A673 (cell line): ENCODE measurements around the gene ZMYND8. TPM values are rescaled to one million over a fixed set of nuclear protein-coding genes. Genes with fewer than 3 reads are reported as not detected.
"Not testable (repeated sequence)": the region's sequence is repeated elsewhere in the genome, so short reads cannot be mapped to it uniquely, and the experiment has no call there.

Source experiments
- BruUV-seq: library from RNA; stranded (reverse); fragments of 400-500 nt; replicated peaks from 2 replicates; lab custom pipeline; 2021; lab: Mats Ljungman, UMichigan
- CTCF ChIA-PET: fragments of 300-600 bp; sonication (Branson Sonifier 250); formaldehyde crosslinking; loops from one replicate; lab custom pipeline; 2022; ENCODE audit warnings: antibody characterized with exemption; lab: Charles Lee
- POLR2A ChIA-PET: fragments of 300-600 bp; sonication (Branson Sonifier 250); formaldehyde crosslinking; loops from one replicate; lab custom pipeline; 2022; ENCODE audit warnings: antibody characterized with exemption; ENCODE audit not compliant: low non-redundant PET; lab: Charles Lee
- DNase-seq: peaks from one replicate; pipeline ENCODE4 v3.0.0-alpha.2; 2015; ENCODE audit warnings: low spot score
- H3K27ac ChIP-seq: fragments of 200-600 bp; sonication (generic); 2 replicates; pipeline ENCODE4 v1.5.1; 2016; ENCODE audit warnings: mixed run types, low read depth, mild to moderate bottlenecking, mixed read lengths, antibody characterized with exemption, low read length; ENCODE audit not compliant: poor library complexity, severe bottlenecking
- H3K27me3 ChIP-seq: fragments of 200-600 bp; sonication (generic); replicated peaks from 2 replicates; pipeline ENCODE4 v1.6.1; 2017; ENCODE audit warnings: mixed run types, low read depth, mild to moderate bottlenecking, mixed read lengths, antibody characterized with exemption, low read length; ENCODE audit not compliant: insufficient read depth, poor library complexity
- H3K36me3 ChIP-seq: fragments of 200-600 bp; sonication (generic); 2 replicates; pipeline ENCODE4 v1.6.1; 2016; ENCODE audit warnings: mixed run types, mild to moderate bottlenecking, mixed read lengths, antibody characterized with exemption, low read length; ENCODE audit not compliant: insufficient read depth, poor library complexity, severe bottlenecking
- H3K4me1 ChIP-seq: fragments of 200-600 bp; sonication (generic); 2 replicates; pipeline ENCODE4 v1.6.1; 2017; ENCODE audit warnings: mixed run types, mild to moderate bottlenecking, mixed read lengths, antibody characterized with exemption, low read length; ENCODE audit not compliant: insufficient read depth, poor library complexity, severe bottlenecking
- H3K4me3 ChIP-seq: fragments of 200-600 bp; sonication (generic); 2 replicates; pipeline ENCODE4 v1.5.1; 2016; ENCODE audit warnings: low read depth, mixed run types, mild to moderate bottlenecking, mixed read lengths, low read length; ENCODE audit not compliant: poor library complexity, severe bottlenecking
- H3K9me3 ChIP-seq: fragments of 200-600 bp; sonication (generic); 2 replicates; pipeline ENCODE4 v1.6.1; 2016; ENCODE audit warnings: mixed run types, low read depth, mild to moderate bottlenecking, mixed read lengths, antibody characterized with exemption, low read length; ENCODE audit not compliant: poor library complexity, severe bottlenecking
- CTCF ChIP-seq: fragments of 300-800, 200-600 bp; sonication (generic); conservative IDR thresholded peaks from 2 replicates; pipeline ENCODE4 v1.5.1; 2017; ENCODE audit warnings: low read depth, mild to moderate bottlenecking, antibody characterized with exemption, low read length, moderate library complexity, mixed read lengths
- EZH2 ChIP-seq: fragments of 200-600 bp; sonication (generic); IDR thresholded peaks from 2 replicates; pipeline ENCODE4 v1.6.1; 2017; ENCODE audit warnings: borderline replicate concordance, low read depth, mild to moderate bottlenecking, mixed read lengths, antibody characterized with exemption, low read length; ENCODE audit not compliant: poor library complexity, severe bottlenecking
- intact Hi-C: fragments of 100-400 bp; cut with micrococcal nuclease; formaldehyde crosslinking; loops from one replicate; pipeline ENCODE4 v1.10.0; 2022; ENCODE audit not compliant: unreplicated experiment
- total RNA-seq: library from RNA; stranded (reverse); gene quantifications from 2 replicates; pipeline ENCODE4 v1.2.3, GENCODE V29; 2021

ZMYND8 gene
- total RNA-seq, 1 experiment from 2014 or later, result 31.3 TPM

DNA sequence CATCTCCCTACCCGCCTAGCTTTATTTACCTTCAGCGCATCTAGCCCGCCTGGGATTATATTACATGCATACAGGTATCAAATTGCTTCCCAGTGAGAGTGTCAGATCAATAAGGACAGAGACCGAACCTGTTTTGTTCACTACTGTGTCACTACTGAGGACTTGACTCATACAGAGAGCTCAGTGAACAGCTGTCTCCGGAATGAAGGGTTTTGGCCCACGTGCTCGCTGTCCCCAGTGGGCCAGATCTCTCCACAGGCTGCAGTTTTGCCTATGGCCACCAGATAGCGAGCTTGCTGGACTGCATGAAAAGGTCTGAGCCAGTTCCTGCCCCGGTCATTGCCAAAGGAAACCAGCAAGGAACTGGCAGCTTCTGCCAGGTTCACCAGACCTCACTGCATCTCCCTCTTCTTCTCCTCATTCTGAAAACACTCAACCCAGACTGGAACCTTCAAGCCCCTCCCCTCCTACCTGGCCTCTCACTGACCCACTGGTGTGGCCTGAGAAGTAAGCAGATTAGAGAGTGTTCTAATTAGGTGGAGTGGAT lies 150.8 kb downstream of the ZMYND8 start:
- no peaks in the 10 kb centered on the region for H3K9me3 ChIP-seq
- peak; percentile 71 for DNase-seq
- H3K36me3 ChIP-seq, result peaks cover 9% of the 10 kb centered on the region
- intact Hi-C loops, result no loop called here
- peak; percentile 80 for TF ChIP-seq CTCF
- TF ChIP-seq EZH2, result no peak
- BruUV-seq, result no TSS peak
- H3K27me3 ChIP-seq, result no peaks in the 10 kb centered on the region
- no peak overlapping the region for H3K27ac ChIP-seq
- no peak overlapping the region for H3K4me3 ChIP-seq
- CTCF ChIA-PET, result interaction anchor here (0.5 to 2.3 kb wide), 6 partner anchors 9 to 415 kb away, joined by 3 to 18 read pairs (median 4); no protein-coding TSS in a partner anchor
- no peaks in the 10 kb centered on the region for H3K4me1 ChIP-seq
- POLR2A ChIA-PET, result no interaction called here

GRCh38 chr20:47204850-47205122 lies 151.7 kb downstream of the ZMYND8 start:
- H3K27ac ChIP-seq, H3K4me3 ChIP-seq, POLR2A ChIA-PET, BruUV-seq, intact Hi-C loops, H3K4me1 ChIP-seq, H3K27me3 ChIP-seq, H3K9me3 ChIP-seq, H3K36me3 ChIP-seq, DNase-seq: not testable (repeated sequence)
- CTCF ChIA-PET, result interaction anchor here (0.6 to 1.7 kb wide), 2 partner anchors 66 to 179 kb away, joined by 5 to 18 read pairs; no protein-coding TSS in a partner anchor

GRCh38 chr20:47204008-47204849 lies 152.3 kb downstream of the ZMYND8 start:
- POLR2A ChIA-PET, result no interaction called here

More at GRCh38 chr20:47204008-47204849, 152.3 kb downstream of the ZMYND8 start:
- CTCF ChIA-PET, result interaction anchor here (1.7 kb wide), 1 partner anchor 180 kb away, joined by 18 read pairs; no protein-coding TSS in a partner anchor
- no peak for TF ChIP-seq EZH2
- TF ChIP-seq CTCF, result no peak
- DNase-seq, result no peak
- intact Hi-C loops, result no loop called here
- no peaks in the 10 kb centered on the region for H3K27me3 ChIP-seq
- no TSS peak for BruUV-seq
- H3K4me3 ChIP-seq, result no peak overlapping the region
- H3K36me3 ChIP-seq, result no peaks in the 10 kb centered on the region
- H3K27ac ChIP-seq, result no peak overlapping the region
- H3K9me3 ChIP-seq, result no peaks in the 10 kb centered on the region
- H3K4me1 ChIP-seq, result no peaks in the 10 kb centered on the region
